Prostate gland (tissue), 2 donors: ENCODE measurements around the gene MUSTN1.

Experiments used
- POLR2A ChIP-seq: fragments of 450-650 bp; IDR thresholded peaks from one replicate; pipeline ENCODE4 v1.6.1; 2016; ENCODE audit warnings: antibody characterized with exemption, mild to moderate bottlenecking
- POLR2AphosphoS5 ChIP-seq: sonication (generic); formaldehyde crosslinking; IDR thresholded peaks from one replicate; pipeline ENCODE4 v1.6.1; 2017; ENCODE audit warnings: antibody characterized with exemption
- TF ChIP-seq, protein P1 (sequence below), 4 experiments: fragments of 200-600 bp in 2 of 4; fragments of 450-650 bp in 2 of 4; sonication (generic) in 2 of 4; IDR thresholded peaks; 1 replicate in 3 of 4; 2 replicates in 1 of 4; pipeline ENCODE4 v1.5.1; 2016 to 2019; ENCODE audit warnings: antibody characterized with exemption in 4 of 4, mild to moderate bottlenecking in 2 of 4, moderate library complexity in 2 of 4

DNA sequence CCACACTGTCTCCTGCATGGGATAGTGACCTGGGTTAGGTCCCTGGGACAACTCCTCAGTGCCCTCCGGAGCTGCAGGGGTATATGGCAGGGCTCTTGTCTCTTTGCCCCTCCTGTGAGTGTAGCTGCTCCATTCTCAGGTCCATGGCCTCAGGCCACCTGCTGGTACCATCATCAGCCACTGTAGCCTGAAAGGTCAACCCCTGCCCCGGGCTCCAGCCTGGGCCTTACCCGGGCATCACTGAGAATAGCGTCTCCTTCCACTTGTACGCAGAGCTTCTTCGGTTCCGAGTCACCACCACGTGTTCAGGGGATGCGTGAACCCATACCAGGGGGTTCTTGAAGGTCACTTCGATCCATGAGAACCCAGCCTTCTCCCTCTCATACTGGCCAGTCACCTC, 18.2 kb downstream of the MUSTN1 start:
- TF ChIP-seq POLR2A (no peak), POLR2AphosphoS5 (no peak)
- TF ChIP-seq, protein P1, sequence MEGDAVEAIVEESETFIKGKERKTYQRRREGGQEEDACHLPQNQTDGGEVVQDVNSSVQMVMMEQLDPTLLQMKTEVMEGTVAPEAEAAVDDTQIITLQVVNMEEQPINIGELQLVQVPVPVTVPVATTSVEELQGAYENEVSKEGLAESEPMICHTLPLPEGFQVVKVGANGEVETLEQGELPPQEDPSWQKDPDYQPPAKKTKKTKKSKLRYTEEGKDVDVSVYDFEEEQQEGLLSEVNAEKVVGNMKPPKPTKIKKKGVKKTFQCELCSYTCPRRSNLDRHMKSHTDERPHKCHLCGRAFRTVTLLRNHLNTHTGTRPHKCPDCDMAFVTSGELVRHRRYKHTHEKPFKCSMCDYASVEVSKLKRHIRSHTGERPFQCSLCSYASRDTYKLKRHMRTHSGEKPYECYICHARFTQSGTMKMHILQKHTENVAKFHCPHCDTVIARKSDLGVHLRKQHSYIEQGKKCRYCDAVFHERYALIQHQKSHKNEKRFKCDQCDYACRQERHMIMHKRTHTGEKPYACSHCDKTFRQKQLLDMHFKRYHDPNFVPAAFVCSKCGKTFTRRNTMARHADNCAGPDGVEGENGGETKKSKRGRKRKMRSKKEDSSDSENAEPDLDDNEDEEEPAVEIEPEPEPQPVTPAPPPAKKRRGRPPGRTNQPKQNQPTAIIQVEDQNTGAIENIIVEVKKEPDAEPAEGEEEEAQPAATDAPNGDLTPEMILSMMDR (IDR thresholded peaks at IDR 0.05), result no peak
